ENCODE measurements around the gene PCDHGB5. TPM values are rescaled to one million over a fixed set of nuclear protein-coding genes. Genes with fewer than 3 reads are reported as not detected.

Gene PCDHGB5
- total and polyA plus RNA-seq, 2 of the 13 experiments (the other 11 are each of a cell fraction or from before 2014, with no cell fraction given), result 0.08 to 0.44 TPM

DNA sequence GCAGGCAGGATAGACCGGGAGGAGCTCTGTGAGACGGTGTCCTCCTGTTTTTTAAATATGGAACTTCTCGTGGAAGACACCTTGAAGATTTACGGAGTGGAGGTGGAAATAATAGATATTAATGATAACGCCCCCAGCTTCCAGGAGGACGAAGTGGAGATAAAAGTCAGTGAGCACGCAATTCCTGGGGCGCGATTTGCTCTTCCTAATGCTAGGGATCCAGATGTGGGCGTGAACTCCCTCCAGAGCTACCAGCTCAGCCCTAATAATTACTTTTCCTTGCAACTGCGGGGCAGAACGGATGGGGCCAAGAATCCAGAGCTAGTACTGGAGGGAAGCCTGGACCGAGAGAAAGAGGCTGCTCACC lies 23.7 kb downstream of the PCDHGB5 start (continued):
- TF ChIP-seq NR2F1 (CRISPR knock-in tag; IDR thresholded peaks at IDR 0.05) (no peak), ZFP62 (CRISPR knock-in tag; IDR thresholded peaks at IDR 0.05) (no peak), ZNF138 (CRISPR knock-in tag; IDR thresholded peaks at IDR 0.05; ENCODE audit: low read depth) (no peak)

GRCh38 chr5:141422742-141423291 lies 25.1 kb downstream of the PCDHGB5 start:
- Histone ChIP-seq H3K4me2 (ENCODE audit: low read depth, low read length) (no peak overlapping the region), H3K36me3 (replicated peaks in 1 of 2; ENCODE audit: control insufficient read depth in 1 of 2, insufficient read depth in 2 of 2, low read length in 2 of 2) (no peaks in the 10 kb centered on the region), H3K27ac (ENCODE audit: extremely low read length, insufficient read depth, low read length) (no peak overlapping the region), H4K20me1 (ENCODE audit: insufficient read depth, low read length) (no peaks in the 10 kb centered on the region), H3K4me3 (replicated peaks in 1 of 3; ENCODE audit: insufficient read depth in 1 of 3, low read depth in 2 of 3, low read length in 3 of 3) (no peak overlapping the region), H2AFZ (ENCODE audit: low read length) (no peak overlapping the region), H3K9ac (ENCODE audit: insufficient read depth, low read depth, low read length) (no peak overlapping the region), H3K79me2 (ENCODE audit: insufficient read depth, low read length) (no peaks in the 10 kb centered on the region), H3K9me3 (ENCODE audit: low read length) (peaks cover 30% of the 10 kb centered on the region), H3K4me1 (ENCODE audit: insufficient read depth, low read length) (no peaks in the 10 kb centered on the region), H3K27me3 (ENCODE audit: control insufficient read depth in 1 of 2, insufficient read depth in 2 of 2, low read length in 2 of 2) (no peaks in the 10 kb centered on the region)
- ATAC-seq, result no peak
- no peak for DNase-seq (ENCODE audit: low spot score)
- no TSS peak for BruUV-seq (replicated peaks)
- WGBS (ENCODE audit: low lambda C conversion rate), result 69% methylated on average over 18 of the region's 42 CpGs
- in situ Hi-C loops (cut with HindIII; ENCODE audit: extremely low pct_ligation_motif_present, low pct_unique_long_range_greater_than_20kb), result no loop called here
- no peak for FAIRE-seq
- POLR2A ChIA-PET, result no interaction called here
- intact Hi-C loops (cut with micrococcal nuclease; ENCODE audit: unreplicated experiment), result no loop called here
- CTCF ChIA-PET (ENCODE audit: low intra/inter-chr PET ratio, low total read pairs), result interaction anchor here (0.6 kb wide), 1 partner anchor 8 kb away, joined by 4 read pairs; the partner anchor contains the start of gene PCDHGA12
- TF ChIP-seq ISX (CRISPR knock-in tag; conservative IDR thresholded peaks at IDR 0.05), result no peak
- no peak for TF ChIP-seq PAXIP1 (CRISPR knock-in tag; conservative IDR thresholded peaks at IDR 0.05)
- TF ChIP-seq ZNF362 (CRISPR knock-in tag; IDR thresholded peaks at IDR 0.05; ENCODE audit: borderline replicate concordance), result no peak
- TF ChIP-seq ZNF792 (CRISPR knock-in tag; IDR thresholded peaks at IDR 0.05), result no peak
- TF ChIP-seq ZNF124 (CRISPR knock-in tag; IDR thresholded peaks at IDR 0.05), result no peak
- TF ChIP-seq ZBTB7A (CRISPR knock-in tag; IDR thresholded peaks at IDR 0.05), result no peak
- no peak for TF ChIP-seq THAP9 (CRISPR knock-in tag; IDR thresholded peaks at IDR 0.05; ENCODE audit: borderline replicate concordance)
- TF ChIP-seq CREB3 (CRISPR knock-in tag; IDR thresholded peaks at IDR 0.05), result no peak
- TF ChIP-seq ZSCAN29 (CRISPR knock-in tag; conservative IDR thresholded peaks at IDR 0.05), result no peak
- TF ChIP-seq ZNF614 (CRISPR knock-in tag; IDR thresholded peaks at IDR 0.05; ENCODE audit: borderline replicate concordance), result no peak
